HCT116 (cell line): ENCODE results near the gene NAGPA. TPM values are rescaled to one million over a fixed set of nuclear protein-coding genes. Genes with fewer than 3 reads are reported as not detected.

Experiments used
- ATAC-seq: fragments of 200-7000 bp; cut with Tn5 transposase; 2 replicates; pipeline ENCODE4 v1.9.1; 2020; ENCODE audit warnings: mild to moderate bottlenecking, moderate library complexity
- BruUV-seq: library from RNA; stranded (reverse); fragments of 400-500 nt; replicated peaks from 2 replicates; lab custom pipeline; 2021; lab: Mats Ljungman, UMichigan
- CTCF ChIA-PET: fragments of 300-600 bp; sonication (Branson Sonifier 250); formaldehyde crosslinking; loops from one replicate; lab custom pipeline; 2021; ENCODE audit warnings: antibody characterized with exemption; lab: Charles Lee
- POLR2A ChIA-PET: fragments of 300-600, 350-600 bp; sonication (Branson Sonifier 250); formaldehyde crosslinking; loops from one replicate; lab custom pipeline; 2021; ENCODE audit warnings: antibody characterized with exemption; lab: Charles Lee
- RAD21 ChIA-PET, 2 experiments: fragments of 300-600 bp; sonication (Branson Sonifier 250); formaldehyde crosslinking; loops; one replicate each; lab custom pipeline; 2023; ENCODE audit warnings: low total read pairs in 2 of 2; ENCODE audit not compliant: uncharacterized antibody in 2 of 2, unreplicated experiment in 2 of 2, low non-redundant PET in 1 of 2; lab: Charles Lee
- DNase-seq: peaks from one replicate; pipeline ENCODE4 v3.0.0-alpha.2; 2010; ENCODE audit warnings: low read depth, low spot score
- H2AFZ ChIP-seq: fragments of 200-600 bp; shearing (Covaris generic), sonication (generic); 2 replicates; pipeline ENCODE4 v1.6.1; 2017; ENCODE audit warnings: low read depth, mixed run types, mixed read lengths, antibody characterized with exemption, low read length; ENCODE audit not compliant: poor library complexity, severe bottlenecking
- H3K27ac ChIP-seq: 2 replicates; pipeline ENCODE4 v1.5.1; 2012; ENCODE audit warnings: low read depth, low read length
- H3K27me3 ChIP-seq: fragments of 200-600 bp; sonication (generic); 2 replicates; pipeline ENCODE4 v1.6.1; 2016; ENCODE audit warnings: mixed run types, low read length, mixed read lengths; ENCODE audit not compliant: insufficient read depth
- H3K36me3 ChIP-seq, 2 experiments: fragments of 200-500 bp in 1 of 2; fragments of 200-600 bp in 1 of 2; sonication (Bioruptor generic) in 1 of 2; sonication (generic) in 1 of 2; 2 replicates each; pipeline versions ENCODE4 v1.5.1 to v1.6.1; 2014 to 2016; ENCODE audit warnings: low read length in 2 of 2, inconsistent platforms in 1 of 2, mixed read lengths in 1 of 2, mixed run types in 1 of 2; ENCODE audit not compliant: insufficient read depth in 2 of 2, control insufficient read depth in 1 of 2
- H3K4me1 ChIP-seq, 2 experiments: fragments of 200-600 bp in 1 of 2; sonication (generic) in 1 of 2; 2 replicates each; pipeline versions ENCODE4 v1.5.1 to v1.6.1; 2012 to 2017; ENCODE audit warnings: low read length in 2 of 2, inconsistent platforms in 1 of 2, mild to moderate bottlenecking in 1 of 2, mixed read lengths in 1 of 2, mixed run types in 1 of 2, moderate library complexity in 1 of 2; ENCODE audit not compliant: insufficient read depth in 2 of 2, control insufficient read depth in 1 of 2
- H3K4me2 ChIP-seq: fragments of 200-600 bp; sonication (generic); 2 replicates; pipeline ENCODE4 v1.6.1; 2017; ENCODE audit warnings: mixed run types, low read length, mixed read lengths
- H3K4me3 ChIP-seq, 2 experiments: fragments of 200-600 bp in 1 of 2; sonication (generic) in 1 of 2; replicated peaks in 1 of 2; 2 replicates each; pipeline ENCODE4 v1.5.1; 2011 to 2016; ENCODE audit warnings: low read length in 2 of 2, control low read depth in 1 of 2, low read depth in 1 of 2, mild to moderate bottlenecking in 1 of 2, mixed read lengths in 1 of 2, mixed run types in 1 of 2
- H3K79me2 ChIP-seq: fragments of 200-600 bp; sonication (generic); 2 replicates; pipeline ENCODE4 v1.6.1; 2017; ENCODE audit warnings: mild to moderate bottlenecking, mixed run types, low read length, moderate library complexity, mixed read lengths; ENCODE audit not compliant: insufficient read depth
- H3K9ac ChIP-seq: fragments of 200-600 bp; sonication (generic); 2 replicates; pipeline ENCODE4 v1.6.1; 2016; ENCODE audit warnings: low read length, mixed read lengths
- H3K9me2 ChIP-seq: fragments of 200-600 bp; sonication (generic), shearing (Covaris generic); 2 replicates; pipeline ENCODE4 v1.6.1; 2017; ENCODE audit warnings: mixed run types, mild to moderate bottlenecking, moderate library complexity; ENCODE audit not compliant: insufficient read depth
- H3K9me3 ChIP-seq, 2 experiments: fragments of 200-500 bp in 1 of 2; fragments of 200-600 bp in 1 of 2; sonication (Bioruptor generic) in 1 of 2; sonication (generic) in 1 of 2; 2 replicates each; pipeline ENCODE4 v1.6.1; 2014 to 2017; ENCODE audit warnings: low read length in 2 of 2, mixed read lengths in 2 of 2, inconsistent platforms in 1 of 2, low read depth in 1 of 2, mild to moderate bottlenecking in 1 of 2, mixed run types in 1 of 2, moderate library complexity in 1 of 2; ENCODE audit not compliant: control insufficient read depth in 1 of 2, insufficient read depth in 1 of 2
- H4K20me1 ChIP-seq: fragments of 200-600 bp; sonication (generic), shearing (Covaris generic); 2 replicates; pipeline ENCODE4 v1.6.1; 2017; ENCODE audit warnings: mixed run types, mild to moderate bottlenecking, moderate library complexity; ENCODE audit not compliant: insufficient read depth
- CEBPB ChIP-seq: IDR thresholded peaks from 2 replicates; pipeline ENCODE4 v1.6.1; 2012; ENCODE audit warnings: low read depth
- EGR1 ChIP-seq: IDR thresholded peaks from 2 replicates; pipeline ENCODE4 v1.6.1; 2012; ENCODE audit warnings: low read depth
- EZH2 ChIP-seq: fragments of 200-600 bp; sonication (generic); IDR thresholded peaks from 2 replicates; pipeline ENCODE4 v1.6.1; 2017; ENCODE audit warnings: antibody characterized with exemption, mixed run types
- JUND ChIP-seq: IDR thresholded peaks from 2 replicates; pipeline ENCODE4 v1.6.1; 2012
- MAX ChIP-seq: IDR thresholded peaks from 2 replicates; pipeline ENCODE4 v1.6.1; 2012
- POLR2A ChIP-seq: IDR thresholded peaks from 2 replicates; pipeline ENCODE4 v1.7.0; 2011; ENCODE audit warnings: borderline replicate concordance; ENCODE audit not compliant: insufficient read depth, insufficient read length; ENCODE audit errors: extremely low read depth
- REST ChIP-seq: IDR thresholded peaks from 2 replicates; pipeline ENCODE4 v1.6.1; 2012; ENCODE audit warnings: low read depth
- SP1 ChIP-seq: IDR thresholded peaks from 2 replicates; pipeline ENCODE4 v1.6.1; 2012; ENCODE audit warnings: low read depth
- SRF ChIP-seq: IDR thresholded peaks from 2 replicates; pipeline ENCODE4 v1.6.1; 2012; ENCODE audit warnings: low read depth
- TCF7L2 ChIP-seq: IDR thresholded peaks from 2 replicates; pipeline ENCODE4 v1.7.0; 2011; ENCODE audit warnings: borderline replicate concordance, inconsistent platforms; ENCODE audit not compliant: insufficient read depth, insufficient read length; ENCODE audit errors: extremely low read depth
- ZNF274 ChIP-seq: fragments of 200-500 bp; sonication (Bioruptor generic); IDR thresholded peaks from 2 replicates; pipeline ENCODE4 v1.6.1; 2014; ENCODE audit warnings: mild to moderate bottlenecking, low read depth, low read length, inconsistent platforms
- intact Hi-C: fragments of 100-400 bp; cut with micrococcal nuclease; formaldehyde crosslinking; loops from 2 replicates; pipeline ENCODE4 v1.10.0; 2022
- total RNA-seq: library from RNA; stranded (reverse); gene quantifications from one replicate; pipeline ENCODE4 v1.2.1, GENCODE V29; 2021; ENCODE audit not compliant: unreplicated experiment

The NAGPA gene
- total RNA-seq, 1 experiment from 2014 or later: 17.5 TPM

DNA sequence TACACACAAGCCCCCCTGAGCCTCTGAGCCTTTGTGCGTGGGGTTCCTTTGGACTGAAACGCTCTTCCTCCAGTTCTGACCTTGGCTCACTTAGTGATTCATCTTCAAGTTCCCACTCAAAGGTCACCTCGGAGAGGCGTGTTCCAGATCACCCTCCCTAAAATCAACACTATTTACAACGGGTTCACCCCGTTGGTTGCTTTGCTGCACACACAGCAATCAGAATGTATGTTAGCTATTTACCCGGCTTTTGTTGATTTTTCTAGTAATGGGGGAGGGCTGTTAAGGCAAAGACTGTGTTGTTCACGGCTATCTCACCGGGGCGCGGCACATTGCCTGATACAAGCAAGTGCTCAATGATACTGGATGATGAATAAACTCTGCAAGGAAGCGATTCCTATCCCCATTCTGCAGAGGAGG, 977 bp downstream of the NAGPA start (continued):
- TF ChIP-seq REST: no peak
- no peak for TF ChIP-seq TCF7L2
- no peak for TF ChIP-seq MAX
- TF ChIP-seq CEBPB: no peak
- TF ChIP-seq EGR1: no peak

- H3K4me3 ChIP-seq: no peak overlapping the region
- ChIA-PET RAD21 (no interaction called here), POLR2A (no interaction called here), CTCF (no interaction called here)
- H3K9ac ChIP-seq: no peak overlapping the region
- no peaks in the 10 kb centered on the region for H3K9me3 ChIP-seq
- H3K9me2 ChIP-seq: no peaks in the 10 kb centered on the region
- H4K20me1 ChIP-seq: no peaks in the 10 kb centered on the region
- H3K4me1 ChIP-seq: peaks cover 10 to 23% of the 10 kb centered on the region in 2 experiments; a peak in 3 of 4 replicates
- 0 out of 2 replicates have a peak, but pooled peaks cover 6% of the 10 kb centered on the region for H3K79me2 ChIP-seq
- H3K4me2 ChIP-seq: no peak overlapping the region
- H3K36me3 ChIP-seq: no peaks in the 10 kb centered on the region; a peak in 1 of 4 replicates
- H3K27ac ChIP-seq: no peak overlapping the region
- H2AFZ ChIP-seq: no peak overlapping the region
- DNase-seq (no peak), ATAC-seq (no peak)
- no peaks in the 10 kb centered on the region for H3K27me3 ChIP-seq
- no peak for TF ChIP-seq JUND
- TF ChIP-seq EZH2: no peak
- TF ChIP-seq SRF: no peak
- no peak for TF ChIP-seq REST
- no peak for TF ChIP-seq SP1
- no peak for TF ChIP-seq POLR2A
- no peak for TF ChIP-seq ZNF274
- no peak for TF ChIP-seq TCF7L2
- intact Hi-C loops: no loop called here
- BruUV-seq: no TSS peak
These were observed 2.1 kb downstream of the NAGPA start for GRCh38 chr16:5031601-5032000.
